GM12891 (cell line): ENCODE measurements around the gene KCND3.

Experiments
- POLR2A ChIP-seq: IDR thresholded peaks from 2 replicates; pipeline ENCODE4 v1.6.1; 2011; ENCODE audit warnings: low read depth, low read length, control low read depth
- POLR2AphosphoS5 ChIP-seq: IDR thresholded peaks from 2 replicates; pipeline ENCODE4 v1.6.1; 2011; ENCODE audit warnings: low read depth, low read length, control low read depth
- POU2F2 ChIP-seq: IDR thresholded peaks from 2 replicates; pipeline ENCODE4 v1.6.1; 2011; ENCODE audit warnings: low read depth, mild to moderate bottlenecking, control low read depth, low read length, moderate library complexity
- TAF1 ChIP-seq: IDR thresholded peaks from 2 replicates; pipeline ENCODE4 v1.6.1; 2011; ENCODE audit warnings: low read depth, low read length, control low read depth

DNA sequence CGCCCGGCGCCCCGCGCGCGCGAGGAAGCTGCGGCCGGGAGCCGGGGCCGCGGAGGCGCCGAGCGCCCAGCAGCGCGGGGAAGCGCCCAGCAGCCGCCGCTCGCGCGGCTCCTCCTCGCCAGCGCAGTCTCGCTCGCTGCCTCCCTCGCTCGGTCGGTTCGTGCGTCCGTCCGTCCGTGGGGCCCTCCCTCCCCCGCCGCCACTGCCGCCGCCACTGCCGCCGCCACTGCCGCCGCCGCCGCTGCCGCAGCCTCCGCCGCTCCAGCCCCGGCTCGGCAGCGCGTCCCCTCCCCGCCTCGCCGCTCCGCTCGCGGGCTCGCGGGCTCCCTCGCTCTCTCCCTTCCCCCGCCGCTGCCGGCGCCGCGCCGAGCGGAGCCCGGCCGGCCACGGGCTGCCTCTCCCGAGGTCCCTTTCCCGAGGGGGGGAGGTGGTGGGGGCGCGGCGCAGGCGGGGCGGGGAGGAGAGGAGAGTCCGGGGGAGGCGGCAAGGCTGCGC is at the start of gene KCND3:
- TF ChIP-seq POLR2A (no peak), POLR2AphosphoS5 (no peak), TAF1 (no peak), POU2F2 (no peak)
